ENCODE measurements around the gene GDF11. TPM values are rescaled to one million over a fixed set of nuclear protein-coding genes. Genes with fewer than 3 reads are reported as not detected.
A peak's percentile ranks its signal among the peaks of the same experiment; 100 is the strongest.

The GDF11 gene
- polyA plus RNA-seq, 2 of the 4 experiments (the other 2 are of a cell fraction) = 1.2 to 3.6 TPM

GRCh38 chr12:55734595-55734994, 8.3 kb upstream of the GDF11 start:
- Histone ChIP-seq H3K4me2 (no peak overlapping the region), H3K27ac (no peak overlapping the region), H3K4me3 (no peak overlapping the region), H3K4me1 (peaks cover 16% of the 10 kb centered on the region), H3K9me3 (no peaks in the 10 kb centered on the region)
- 78% methylated on average over 3 of the region's 3 CpGs for WGBS (ENCODE audit: missing lambda C conversion rate)
- TF ChIP-seq FOSL2 (IDR thresholded peaks at IDR 0.05) (no peak), FOSL2 (CRISPR knock-in tag; IDR thresholded peaks at IDR 0.05) (no peak), HES2 (IDR thresholded peaks at IDR 0.05) (no peak), POLR2A (IDR thresholded peaks at IDR 0.05; ENCODE audit: low read length) (no peak), EHF (CRISPR knock-in tag; IDR thresholded peaks at IDR 0.05) (no peak), MAZ (IDR thresholded peaks at IDR 0.05; ENCODE audit: borderline replicate concordance, low read depth, low read length) (no peak), KDM1A (IDR thresholded peaks at IDR 0.05; ENCODE audit: low read depth) (no peak), POLR2AphosphoS2 (conservative IDR thresholded peaks at IDR 0.05; ENCODE audit: low read length) (no peak), CHD4 (IDR thresholded peaks at IDR 0.05; ENCODE audit: borderline replicate concordance) (no peak), BHLHE40 (IDR thresholded peaks at IDR 0.05; ENCODE audit: low read depth, low read length) (no peak), CBX8 (IDR thresholded peaks at IDR 0.05) (no peak), FOXS1 (CRISPR knock-in tag; IDR thresholded peaks at IDR 0.05) (no peak), RNF2 (IDR thresholded peaks at IDR 0.05; ENCODE audit: borderline replicate concordance, low read depth) (no peak), ZSCAN20 (CRISPR knock-in tag; IDR thresholded peaks at IDR 0.05) (no peak)
- ChIA-PET POLR2A (no interaction called here), CTCF (interaction anchor here (0.8 to 11.7 kb wide), 8 partner anchors 15 to 295 kb away, joined by 3 to 139 read pairs (median 3); partner anchors contain the start of genes BLOC1S1, DGKA and RDH5)
- FAIRE-seq (no peak), DNase-seq (ENCODE audit: low read depth in 1 of 2, low spot score in 1 of 2) (no peak), ATAC-seq (no peak)

GRCh38 chr12:55736076-55736475, 6.8 kb upstream of the GDF11 start:
- Histone ChIP-seq H3K9me3 (no peaks in the 10 kb centered on the region), H3K4me2 (no peak overlapping the region), H3K4me1 (peaks cover 7% of the 10 kb centered on the region; the same call in 2 of the 3 replicates), H3K27ac (no peak overlapping the region), H3K4me3 (no peak overlapping the region)
- no peak for ATAC-seq
- TF ChIP-seq CEBPB (IDR thresholded peaks at IDR 0.05) = no peak
- no peak for TF ChIP-seq PBX3 (IDR thresholded peaks at IDR 0.05)
- TF ChIP-seq SMC3 (IDR thresholded peaks at IDR 0.05) = no peak
- TF ChIP-seq SREBF2 (IDR thresholded peaks at IDR 0.05) = no peak
- no peak for TF ChIP-seq HOXA7 (CRISPR knock-in tag; IDR thresholded peaks at IDR 0.05)
- no peak for TF ChIP-seq MAZ (IDR thresholded peaks at IDR 0.05; ENCODE audit: borderline replicate concordance, low read depth, low read length)
- no peak for TF ChIP-seq KDM1A (IDR thresholded peaks at IDR 0.05; ENCODE audit: low read depth)
- no peak for TF ChIP-seq KDM5A (IDR thresholded peaks at IDR 0.05)
- TF ChIP-seq ELK1 (IDR thresholded peaks at IDR 0.05; ENCODE audit: low read depth, low read length) = no peak
- ChIA-PET POLR2A (no interaction called here), CTCF (interaction anchor here (0.7 to 11.7 kb wide), 10 partner anchors 16 to 554 kb away, joined by 3 to 139 read pairs (median 14); partner anchors contain the start of genes BLOC1S1, ORMDL2, RDH5 and SARNP)
- DNase-seq (ENCODE audit: low read depth in 1 of 2, low spot score in 1 of 2) = no peak
- WGBS (ENCODE audit: missing lambda C conversion rate) = 73% methylated on average over 3 of the region's 3 CpGs
- no peak for FAIRE-seq

GRCh38 chr12:55736780-55737580, 5.9 kb upstream of the GDF11 start:
- DNase-seq (ENCODE audit: low read depth in 1 of 2, low spot score in 1 of 2) (peak; percentile 69 to 86), FAIRE-seq (no peak), ATAC-seq (peak; percentile 78 to 89)
- POLR2A ChIA-PET = interaction anchor here (1.7 to 2.2 kb wide), 2 partner anchors 7 to 81 kb away, joined by 10 to 18 read pairs; partner anchors contain the start of genes CD63, ORMDL2 and SARNP
- TF ChIP-seq ATOH8 (CRISPR knock-in tag; IDR thresholded peaks at IDR 0.05; ENCODE audit: low read depth) (no peak), ZNF302 (CRISPR knock-in tag; IDR thresholded peaks at IDR 0.05) (no peak), SMC3 (IDR thresholded peaks at IDR 0.05) (peak; percentile 73), MAX (IDR thresholded peaks at IDR 0.05) (no peak), MAFK (IDR thresholded peaks at IDR 0.05; ENCODE audit: partially characterized antibody) (peak; percentile 93), RAD21 (conservative IDR thresholded peaks at IDR 0.05 in 1 of 2, IDR thresholded peaks at IDR 0.05 in 1 of 2) (peak; percentile 68 to 81), NPAS2 (CRISPR knock-in tag; IDR thresholded peaks at IDR 0.05; ENCODE audit: borderline replicate concordance) (no peak), CTCF (IDR thresholded peaks at IDR 0.05) (peak; percentile 70)
- H3K4me1 ChIP-seq = peaks cover 7% of the 10 kb centered on the region; the same call in 2 of the 3 replicates
- H3K27ac ChIP-seq = no peak overlapping the region
- WGBS (ENCODE audit: missing lambda C conversion rate) = 53% methylated on average over 6 of the region's 6 CpGs
- H3K4me2 ChIP-seq = no peak overlapping the region
- no peak overlapping the region for H3K4me3 ChIP-seq
- CTCF ChIA-PET = interaction anchor here (0.7 to 11.7 kb wide), 27 partner anchors 8 to 555 kb away, joined by 3 to 139 read pairs (median 9); partner anchors contain the start of genes BLOC1S1, CD63, ORMDL2 and RDH5
- H3K9me3 ChIP-seq = no peaks in the 10 kb centered on the region
